22Rv1 (cell line): ENCODE results near the gene ERICH6.

Source experiments
- H3K27ac ChIP-seq: fragments of 450-650 bp; 2 replicates; pipeline ENCODE4 v1.5.1; 2017
- CTCF ChIP-seq: fragments of 450-650 bp; IDR thresholded peaks from 2 replicates; pipeline ENCODE4 v1.5.1; 2017; ENCODE audit warnings: mild to moderate bottlenecking
- ZFX ChIP-seq: fragments of 450-650 bp; IDR thresholded peaks from 2 replicates; pipeline ENCODE4 v1.6.1; 2017; ENCODE audit warnings: antibody characterized with exemption, borderline replicate concordance

ERICH6 gene

GRCh38 chr3:150675587-150675986, 28.1 kb downstream of the ERICH6 start:
- TF ChIP-seq ZFX (no peak), CTCF (no peak)
- H3K27ac ChIP-seq = no peak overlapping the region

- no peak overlapping the region for H3K27ac ChIP-seq
- TF ChIP-seq ZFX = no peak
- no peak for TF ChIP-seq CTCF
Measured at GRCh38 chr3:150673966-150674365, 29.8 kb downstream of the ERICH6 start.

- H3K27ac ChIP-seq = no peak overlapping the region
- TF ChIP-seq CTCF (no peak), ZFX (no peak)
Measured at GRCh38 chr3:150666167-150666566, 37.6 kb downstream of the ERICH6 start.

GRCh38 chr3:150663461-150663860, 40.3 kb downstream of the ERICH6 start:
- TF ChIP-seq ZFX = no peak
- TF ChIP-seq CTCF = no peak
- no peak overlapping the region for H3K27ac ChIP-seq

GRCh38 chr3:150662410-150663200, 41.1 kb downstream of the ERICH6 start:
- TF ChIP-seq ZFX (no peak), CTCF (no peak)
- H3K27ac ChIP-seq = no peak overlapping the region

GRCh38 chr3:150656316-150656715, 47.4 kb downstream of the ERICH6 start:
- H3K27ac ChIP-seq = no peak overlapping the region
- no peak for TF ChIP-seq CTCF
- TF ChIP-seq ZFX = no peak

- no peak overlapping the region for H3K27ac ChIP-seq
- TF ChIP-seq CTCF = no peak
- no peak for TF ChIP-seq ZFX
Measured at GRCh38 chr3:150653110-150653561, 50.6 kb downstream of the ERICH6 start.
